Middle frontal gyrus (tissue), 1 donor: ENCODE data around the gene MGAT3.
"Not testable (repeated sequence)": the region's sequence is repeated elsewhere in the genome, so short reads cannot be mapped to it uniquely, and the experiment has no call there.

Experiments used
- DNase-seq: peaks from one replicate; pipeline ENCODE4 v3.0.0-alpha.2; 2015; ENCODE audit warnings: low spot score; ENCODE audit errors: extremely low spot score

The MGAT3 gene, protein sequence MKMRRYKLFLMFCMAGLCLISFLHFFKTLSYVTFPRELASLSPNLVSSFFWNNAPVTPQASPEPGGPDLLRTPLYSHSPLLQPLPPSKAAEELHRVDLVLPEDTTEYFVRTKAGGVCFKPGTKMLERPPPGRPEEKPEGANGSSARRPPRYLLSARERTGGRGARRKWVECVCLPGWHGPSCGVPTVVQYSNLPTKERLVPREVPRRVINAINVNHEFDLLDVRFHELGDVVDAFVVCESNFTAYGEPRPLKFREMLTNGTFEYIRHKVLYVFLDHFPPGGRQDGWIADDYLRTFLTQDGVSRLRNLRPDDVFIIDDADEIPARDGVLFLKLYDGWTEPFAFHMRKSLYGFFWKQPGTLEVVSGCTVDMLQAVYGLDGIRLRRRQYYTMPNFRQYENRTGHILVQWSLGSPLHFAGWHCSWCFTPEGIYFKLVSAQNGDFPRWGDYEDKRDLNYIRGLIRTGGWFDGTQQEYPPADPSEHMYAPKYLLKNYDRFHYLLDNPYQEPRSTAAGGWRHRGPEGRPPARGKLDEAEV

DNA sequence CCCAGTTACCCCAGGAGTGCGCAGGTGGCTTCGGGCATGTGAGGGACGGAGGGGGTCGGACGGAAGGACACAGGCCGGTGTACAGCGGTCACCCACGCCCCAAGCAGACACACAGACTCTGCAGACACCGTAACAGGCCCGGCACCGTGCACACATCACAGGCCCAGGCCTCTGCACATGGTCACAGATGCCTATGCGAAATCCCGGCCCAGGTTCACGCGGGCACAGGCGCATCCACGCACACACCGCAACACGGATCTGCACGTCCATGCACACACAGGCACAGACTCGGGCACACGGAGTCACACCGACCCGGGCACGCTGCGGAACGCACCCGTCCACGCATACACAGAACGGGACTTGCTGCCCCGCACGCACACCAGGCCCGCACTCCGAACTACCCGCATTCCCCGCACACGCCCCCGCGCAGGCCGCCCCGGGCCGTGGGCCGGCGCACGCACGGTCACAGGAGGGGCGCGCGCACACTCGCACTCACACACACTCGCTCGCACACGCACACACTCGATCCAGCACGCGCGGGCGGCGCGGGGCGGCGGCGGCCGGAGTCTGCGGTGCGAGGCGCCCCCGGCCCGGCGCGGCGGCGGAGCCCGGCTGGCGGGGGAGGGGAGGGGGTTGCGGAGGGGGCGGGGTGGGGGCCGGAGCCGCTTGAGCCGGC, at the start of gene MGAT3:
Gene MGAT3, plus strand, starts transcription at position 491 of the 676 bp plus-strand sequence. CDS start 30,336 bp downstream, outside the sequence.
- DNase-seq: no peak

DNA sequence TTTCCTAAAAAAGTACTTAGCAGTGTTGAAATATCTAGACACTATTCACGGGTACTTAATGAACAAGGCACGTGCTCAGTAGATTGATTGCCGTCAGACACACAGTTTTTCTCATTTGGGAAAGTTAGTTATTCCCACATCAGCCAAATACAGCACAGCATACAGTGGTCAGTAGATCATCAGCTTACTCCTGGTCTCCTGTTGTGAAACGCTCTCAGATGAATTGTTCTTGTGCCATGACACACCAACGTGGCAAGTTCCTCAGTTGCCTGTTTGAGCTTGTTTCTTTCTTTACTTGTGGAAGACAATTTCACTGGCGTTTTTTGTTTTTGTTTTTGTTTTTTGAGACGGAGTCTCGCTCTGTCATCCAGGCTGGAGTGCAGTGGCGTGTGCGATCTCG, 48.6 kb upstream of the MGAT3 start:
- no peak for DNase-seq

DNA sequence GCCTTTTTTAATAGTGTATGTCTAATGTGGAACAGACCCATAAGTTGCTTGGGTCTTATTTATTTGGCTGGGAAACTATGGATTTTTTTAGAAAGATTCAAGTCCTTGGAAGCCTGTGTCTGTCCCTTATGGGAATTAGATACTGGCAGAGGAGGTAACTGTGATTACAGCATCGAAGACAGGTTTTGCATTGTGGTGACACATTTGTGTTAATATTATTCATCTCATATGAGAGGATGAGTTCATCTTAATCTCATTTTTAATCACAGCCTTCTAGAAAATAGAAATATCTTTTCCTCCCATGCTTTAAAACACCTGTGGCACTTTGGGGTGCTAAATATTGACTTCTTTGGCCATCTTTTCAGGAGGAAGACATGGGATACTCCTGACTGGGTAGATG, 48.0 kb upstream of the MGAT3 start:
- DNase-seq: no peak

- DNase-seq: no peak
These were observed 47.2 kb upstream of the MGAT3 start for GRCh38 chr22:39409516-39410029.

DNA sequence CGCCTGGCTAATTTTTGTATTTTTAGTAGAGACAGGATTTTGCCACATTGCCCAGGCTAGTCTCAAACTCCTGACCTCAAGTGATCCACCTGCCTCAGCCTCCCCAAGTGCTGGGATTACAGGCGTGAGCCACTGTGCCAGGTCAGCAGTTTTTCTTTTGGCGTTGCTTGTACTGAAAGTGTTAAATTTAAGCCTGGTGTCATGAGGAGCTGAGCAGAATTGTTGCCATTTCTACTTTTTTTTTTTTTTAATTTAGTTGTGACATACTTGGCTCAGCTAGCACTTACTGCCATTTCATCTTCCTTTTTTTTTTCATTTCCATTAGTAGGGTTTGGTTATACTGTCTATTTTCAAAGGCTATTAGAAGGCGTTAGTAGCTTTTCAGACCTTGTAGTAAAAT, 46.5 kb upstream of the MGAT3 start:
- no peak for DNase-seq

DNA sequence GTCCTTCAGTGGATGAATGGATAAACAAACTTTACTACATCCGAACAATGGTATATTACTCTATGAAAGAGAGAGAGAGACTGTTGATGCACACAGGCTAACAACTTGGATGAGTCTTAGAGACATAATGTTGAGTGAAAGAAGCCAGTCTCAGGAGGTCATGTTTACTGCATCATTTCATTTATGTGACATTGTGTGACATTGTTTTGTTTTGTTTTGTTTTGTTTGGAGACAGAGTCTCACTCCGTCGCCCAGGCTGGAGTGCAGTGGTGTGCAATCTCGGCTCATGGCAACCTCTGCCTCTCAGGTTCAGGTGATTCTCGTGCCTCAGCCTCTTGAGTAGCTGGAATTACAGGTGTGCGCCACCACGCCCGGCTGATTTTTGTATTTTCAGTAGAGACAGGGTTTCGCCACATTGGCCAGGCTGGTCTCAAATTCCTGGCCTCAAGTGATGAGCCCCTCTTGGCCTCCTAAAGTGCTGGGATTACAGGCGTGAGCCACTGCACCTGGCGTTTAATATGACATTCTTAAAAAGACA, 44.9 kb upstream of the MGAT3 start:
- not testable (repeated sequence) for DNase-seq

DNA sequence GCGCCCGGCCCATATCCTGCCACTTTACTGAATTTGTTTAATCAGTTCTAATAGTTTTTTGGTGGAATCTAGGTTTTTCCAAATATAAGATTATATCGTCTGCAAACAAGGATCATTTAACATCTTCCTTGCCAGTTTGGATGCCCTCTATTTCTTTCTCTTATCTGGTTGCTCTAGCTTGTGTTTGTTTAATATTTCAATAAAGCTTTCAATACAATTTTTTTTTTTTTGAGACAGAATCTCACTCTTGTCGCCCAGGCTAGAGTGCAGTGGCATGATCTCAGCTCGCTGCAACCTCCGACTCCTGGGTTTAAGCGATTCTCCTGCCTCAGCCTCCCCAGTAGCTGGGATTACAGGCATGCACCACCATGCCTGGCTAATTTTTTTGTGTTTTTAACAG, 43.6 kb upstream of the MGAT3 start:
- not testable (repeated sequence) for DNase-seq

- DNase-seq: no peak
These were observed 42.4 kb upstream of the MGAT3 start for GRCh38 chr22:39414377-39414776.

- DNase-seq: no peak
These were observed 41.9 kb upstream of the MGAT3 start for GRCh38 chr22:39414886-39415285.

GRCh38 chr22:39415506-39415905, 41.3 kb upstream of the MGAT3 start:
- DNase-seq: no peak

DNA sequence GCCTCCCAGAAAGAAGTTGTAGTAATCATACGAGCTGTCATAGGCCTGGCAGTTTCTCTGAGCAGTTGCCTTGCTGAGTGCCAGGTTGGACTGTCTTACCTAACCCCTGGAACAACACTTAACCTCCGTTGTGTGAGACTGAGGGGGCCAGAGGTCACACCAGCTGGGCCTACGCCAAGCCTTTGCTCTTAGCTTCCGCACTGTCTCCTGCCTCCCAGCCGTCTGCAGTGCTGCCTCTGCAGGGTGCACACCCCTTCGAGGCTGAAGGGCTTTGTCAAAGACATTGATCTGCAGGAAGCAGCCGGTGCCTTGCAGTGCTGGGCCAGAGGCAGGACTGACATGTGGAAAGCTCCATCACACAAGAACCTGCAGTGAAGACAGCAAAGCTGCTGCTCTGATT, 40.5 kb upstream of the MGAT3 start:
- no peak for DNase-seq

GRCh38 chr22:39417641-39418040, 39.2 kb upstream of the MGAT3 start:
- DNase-seq: no peak

GRCh38 chr22:39418696-39419095, 38.1 kb upstream of the MGAT3 start:
- DNase-seq: no peak

GRCh38 chr22:39419096-39419495, 37.7 kb upstream of the MGAT3 start:
- DNase-seq: no peak

DNA sequence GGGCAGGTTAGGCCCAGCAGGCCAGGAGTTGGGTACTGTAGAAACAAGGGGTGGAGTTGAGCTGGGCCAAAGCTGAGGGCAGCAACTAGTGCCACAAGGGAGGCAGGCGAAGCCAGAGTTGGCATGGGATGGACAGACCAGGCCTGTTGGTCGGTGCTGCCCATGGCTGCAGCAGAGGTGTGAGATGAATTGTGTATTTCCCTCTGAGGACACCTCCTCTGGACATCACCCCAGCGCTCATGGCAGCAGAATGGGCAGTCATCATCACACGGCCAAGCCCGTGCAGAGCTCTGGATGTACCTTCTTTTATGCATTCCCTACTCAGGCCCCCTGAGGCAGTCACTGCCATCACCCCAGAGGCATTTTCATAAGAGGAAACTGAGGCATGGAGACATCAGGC, 36.9 kb upstream of the MGAT3 start:
- no peak for DNase-seq

GRCh38 chr22:39421691-39422090, 35.1 kb upstream of the MGAT3 start:
- no peak for DNase-seq

- no peak for DNase-seq
These were observed 34.7 kb upstream of the MGAT3 start for GRCh38 chr22:39422101-39422500.

GRCh38 chr22:39422721-39423120, 34.1 kb upstream of the MGAT3 start:
- no peak for DNase-seq

DNA sequence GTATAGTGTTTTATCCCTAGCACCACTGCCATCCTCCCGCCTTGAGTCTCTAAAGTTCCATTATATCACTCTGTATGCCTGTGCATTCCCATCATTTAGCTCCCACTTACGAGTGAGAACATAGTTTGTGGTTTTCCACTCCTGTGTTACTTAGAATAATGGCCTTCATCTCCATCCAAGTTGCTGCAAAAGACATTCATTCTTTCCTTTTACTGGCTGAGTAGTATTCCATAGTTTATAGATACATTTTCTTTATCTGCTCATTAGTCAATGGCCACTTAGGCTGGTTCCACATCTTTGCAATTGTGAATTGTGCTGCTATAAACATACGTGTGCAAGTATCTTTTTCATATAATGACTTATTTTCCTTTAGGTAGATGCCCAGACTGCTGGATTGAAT, 32.8 kb upstream of the MGAT3 start:
- no peak for DNase-seq

DNA sequence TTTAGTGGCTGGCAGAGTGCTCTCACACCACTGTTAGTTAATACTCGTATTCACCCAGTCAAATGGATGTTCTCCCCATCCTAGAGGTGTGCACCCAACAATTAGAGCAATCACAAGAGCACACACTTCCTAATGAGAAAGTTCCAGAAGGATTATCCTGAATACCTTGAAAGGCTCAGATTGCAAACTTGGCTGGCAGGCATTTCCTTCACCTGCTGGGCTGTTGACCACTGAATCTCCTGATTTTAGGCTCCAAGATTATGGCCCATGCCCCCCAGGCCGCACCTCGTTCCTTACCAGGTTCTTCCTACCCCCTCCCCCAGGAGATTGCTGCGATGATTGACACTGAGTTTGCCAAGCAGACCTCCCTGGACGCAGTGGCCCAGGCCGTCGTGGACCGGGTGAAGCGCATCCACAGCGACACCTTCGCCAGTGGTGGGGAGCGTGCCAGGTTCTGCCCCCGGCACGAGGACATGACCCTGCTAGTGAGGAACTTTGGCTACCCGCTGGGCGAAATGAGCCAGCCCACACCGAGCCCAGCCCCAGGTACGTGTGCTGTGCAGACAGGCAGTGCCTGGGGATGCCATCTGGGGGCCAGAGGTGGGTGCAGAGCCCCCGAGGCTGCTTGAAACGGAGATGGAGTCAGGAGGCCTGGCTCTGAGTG, 30.3 kb upstream of the MGAT3 start:
- DNase-seq: no peak

DNA sequence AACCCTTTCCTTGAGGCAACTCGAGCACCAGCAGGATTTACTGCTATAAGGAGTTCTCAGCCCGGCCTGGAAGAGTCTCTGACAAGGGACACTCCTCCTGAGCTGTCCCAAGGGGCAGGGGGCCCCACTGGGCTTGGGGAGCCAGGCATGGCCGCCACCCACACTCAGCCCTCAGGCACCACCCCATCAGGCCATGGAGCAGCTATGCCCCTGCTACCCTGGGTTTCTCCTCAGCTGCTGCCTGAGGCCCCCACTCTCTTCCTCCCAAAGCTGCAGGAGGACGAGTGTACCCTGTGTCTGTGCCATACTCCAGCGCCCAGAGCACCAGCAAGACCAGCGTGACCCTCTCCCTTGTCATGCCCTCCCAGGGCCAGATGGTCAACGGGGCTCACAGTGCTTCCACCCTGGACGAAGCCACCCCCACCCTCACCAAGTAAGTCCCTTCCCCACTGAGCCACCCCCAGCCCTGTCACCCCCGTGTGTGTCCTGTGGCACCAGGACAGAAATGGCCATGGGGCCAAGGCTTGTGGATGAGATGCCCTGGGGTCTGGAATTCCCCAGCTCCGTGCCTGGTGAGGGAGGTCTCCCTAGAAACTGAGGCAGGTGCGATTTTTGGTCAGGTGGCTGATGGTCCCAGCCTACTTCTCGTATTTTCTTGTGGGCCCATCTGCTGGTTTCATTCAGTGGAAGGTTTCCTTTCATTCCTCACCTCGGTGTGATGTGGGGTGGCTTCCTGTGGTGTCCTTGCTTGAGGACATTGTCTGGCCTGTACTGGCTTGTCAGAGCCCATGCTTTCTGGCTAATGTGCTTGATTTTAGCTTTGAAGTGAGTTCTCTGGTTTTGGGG, 28.8 kb upstream of the MGAT3 start:
- no peak for DNase-seq
